RWPE2 (cell line): ENCODE data around the gene ZNF484.
"Not testable (repeated sequence)": the region's sequence is repeated elsewhere in the genome, so short reads cannot be mapped to it uniquely, and the experiment has no call there.

Experiments
- ATAC-seq: fragments of 200-7000 bp; cut with Tn5 transposase; 3 replicates; pipeline ENCODE4 v1.9.1; 2021; ENCODE audit warnings: low read depth
- DNase-seq: peaks from one replicate; pipeline ENCODE4 v3.0.0-alpha.2; 2020; ENCODE audit warnings: low spot score
- H3K27ac ChIP-seq: fragments of 450-650 bp; 2 replicates; pipeline ENCODE4 v1.5.1; 2017; ENCODE audit warnings: mild to moderate bottlenecking; ENCODE audit not compliant: poor library complexity, severe bottlenecking
- H3K27me3 ChIP-seq: fragments of 250-450 bp; sonication (Bioruptor Pico); 2 replicates; pipeline ENCODE4 v1.5.1; 2021; ENCODE audit warnings: mild to moderate bottlenecking, moderate library complexity; ENCODE audit not compliant: insufficient read depth, poor library complexity, severe bottlenecking
- H3K36me3 ChIP-seq: fragments of 250-450 bp; sonication (Bioruptor Pico); 2 replicates; pipeline ENCODE4 v1.5.1; 2020; ENCODE audit warnings: low read depth, mild to moderate bottlenecking, moderate library complexity
- H3K4me1 ChIP-seq: fragments of 250-450 bp; sonication (Bioruptor Pico); 2 replicates; pipeline ENCODE4 v1.5.1; 2021; ENCODE audit warnings: mild to moderate bottlenecking, moderate library complexity; ENCODE audit not compliant: insufficient read depth, poor library complexity, severe bottlenecking
- H3K4me3 ChIP-seq: fragments of 250-450 bp; sonication (Bioruptor Pico); 2 replicates; pipeline ENCODE4 v1.5.1; 2021; ENCODE audit warnings: mild to moderate bottlenecking, moderate library complexity; ENCODE audit not compliant: severe bottlenecking
- H3K9me3 ChIP-seq: fragments of 250-450 bp; sonication (Bioruptor Pico); 2 replicates; pipeline ENCODE4 v1.5.1; 2021; ENCODE audit warnings: mild to moderate bottlenecking, moderate library complexity; ENCODE audit not compliant: severe bottlenecking
- TF ChIP-seq, protein P1 (sequence below): fragments of 450-650 bp; IDR thresholded peaks from one replicate; pipeline ENCODE4 v1.5.1; 2017; ENCODE audit warnings: mild to moderate bottlenecking, moderate library complexity; ENCODE audit not compliant: poor library complexity, severe bottlenecking

The ZNF484 gene

DNA sequence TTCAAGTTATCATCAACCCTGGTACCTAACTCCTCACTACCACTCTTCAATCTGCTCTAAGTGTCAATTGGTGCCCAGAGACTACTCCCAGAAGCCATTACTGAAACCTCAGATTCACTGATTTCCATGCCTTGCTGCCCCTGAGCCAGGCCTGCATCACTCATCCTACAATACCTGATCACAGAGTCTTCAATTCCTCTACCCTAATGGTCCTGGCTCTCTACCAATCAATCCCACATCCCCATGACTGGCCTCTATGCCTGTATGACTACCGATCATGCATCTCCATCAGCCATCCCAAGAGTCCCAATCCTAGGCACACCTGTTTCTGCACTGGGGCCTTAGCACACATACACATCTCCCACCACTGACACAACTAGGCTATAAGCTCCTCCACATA, 2.5 kb downstream of the ZNF484 start:
- no peak for DNase-seq
- Histone ChIP-seq H3K27me3 (no peaks in the 10 kb centered on the region), H3K4me1 (peaks cover 15% of the 10 kb centered on the region), H3K36me3 (no peaks in the 10 kb centered on the region; the same call in 1 of the 2 replicates), H3K4me3 (no peak overlapping the region), H3K27ac (no peak overlapping the region), H3K9me3 (no peaks in the 10 kb centered on the region)
- ATAC-seq = no peak
- TF ChIP-seq, protein P1, sequence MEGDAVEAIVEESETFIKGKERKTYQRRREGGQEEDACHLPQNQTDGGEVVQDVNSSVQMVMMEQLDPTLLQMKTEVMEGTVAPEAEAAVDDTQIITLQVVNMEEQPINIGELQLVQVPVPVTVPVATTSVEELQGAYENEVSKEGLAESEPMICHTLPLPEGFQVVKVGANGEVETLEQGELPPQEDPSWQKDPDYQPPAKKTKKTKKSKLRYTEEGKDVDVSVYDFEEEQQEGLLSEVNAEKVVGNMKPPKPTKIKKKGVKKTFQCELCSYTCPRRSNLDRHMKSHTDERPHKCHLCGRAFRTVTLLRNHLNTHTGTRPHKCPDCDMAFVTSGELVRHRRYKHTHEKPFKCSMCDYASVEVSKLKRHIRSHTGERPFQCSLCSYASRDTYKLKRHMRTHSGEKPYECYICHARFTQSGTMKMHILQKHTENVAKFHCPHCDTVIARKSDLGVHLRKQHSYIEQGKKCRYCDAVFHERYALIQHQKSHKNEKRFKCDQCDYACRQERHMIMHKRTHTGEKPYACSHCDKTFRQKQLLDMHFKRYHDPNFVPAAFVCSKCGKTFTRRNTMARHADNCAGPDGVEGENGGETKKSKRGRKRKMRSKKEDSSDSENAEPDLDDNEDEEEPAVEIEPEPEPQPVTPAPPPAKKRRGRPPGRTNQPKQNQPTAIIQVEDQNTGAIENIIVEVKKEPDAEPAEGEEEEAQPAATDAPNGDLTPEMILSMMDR = no peak

GRCh38 chr9:92870289-92870688, 7.5 kb downstream of the ZNF484 start:
- no peaks in the 10 kb centered on the region for H3K27me3 ChIP-seq
- TF ChIP-seq, protein P1 = no peak
- H3K4me1 ChIP-seq = no peaks in the 10 kb centered on the region
- H3K4me3 ChIP-seq = no peak overlapping the region
- no peaks in the 10 kb centered on the region for H3K9me3 ChIP-seq
- DNase-seq (no peak), ATAC-seq (no peak)
- H3K27ac ChIP-seq = no peak overlapping the region
- peaks cover 27% of the 10 kb centered on the region for H3K36me3 ChIP-seq

DNA sequence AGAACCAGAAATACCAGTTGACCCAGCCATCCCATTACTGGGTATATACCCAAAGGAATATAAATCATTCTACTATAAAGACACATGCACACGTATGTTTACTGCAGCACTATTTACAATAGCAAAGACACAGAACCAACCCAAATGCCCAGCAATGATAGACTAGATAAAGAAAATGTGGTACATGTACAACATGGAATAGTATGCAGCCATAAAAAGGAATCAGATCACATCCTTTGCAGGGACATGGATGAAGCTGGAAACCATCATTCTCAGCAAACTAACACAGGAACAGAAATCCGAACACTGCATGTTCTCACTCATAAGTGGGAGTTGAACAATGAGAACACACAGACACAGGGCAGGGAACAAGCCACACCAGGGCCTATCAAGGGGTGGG, 11.2 kb downstream of the ZNF484 start:
- not testable (repeated sequence) for H3K9me3 ChIP-seq, ATAC-seq, H3K4me3 ChIP-seq, H3K4me1 ChIP-seq, DNase-seq, H3K27ac ChIP-seq, H3K27me3 ChIP-seq
- peaks cover 33% of the 10 kb centered on the region for H3K36me3 ChIP-seq

DNA sequence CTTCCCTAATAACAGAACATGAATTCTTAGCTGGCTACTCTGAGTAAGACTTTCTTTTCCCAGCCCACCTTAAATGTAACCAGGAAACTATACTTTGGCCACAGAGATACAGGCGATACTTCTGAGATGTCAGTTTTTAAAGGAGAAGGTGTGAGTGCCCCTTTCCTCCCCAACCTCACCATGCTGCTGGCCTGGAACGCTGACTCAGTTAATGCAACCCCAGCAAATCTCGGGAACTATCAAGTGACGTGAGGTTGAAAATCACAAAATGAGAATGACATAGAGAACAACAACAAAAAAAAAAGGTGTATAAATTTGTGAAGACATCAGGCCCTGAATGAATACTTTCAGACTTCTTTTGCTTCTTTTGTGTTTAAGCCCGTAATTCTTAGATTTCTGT, 13.7 kb downstream of the ZNF484 start:
- TF ChIP-seq, protein P1 = no peak
- H3K36me3 ChIP-seq = peaks cover 39% of the 10 kb centered on the region
- ATAC-seq (no peak), DNase-seq (no peak)
- H3K27me3 ChIP-seq = no peaks in the 10 kb centered on the region
- no peaks in the 10 kb centered on the region for H3K4me1 ChIP-seq
- no peaks in the 10 kb centered on the region for H3K9me3 ChIP-seq
- no peak overlapping the region for H3K4me3 ChIP-seq
- no peak overlapping the region for H3K27ac ChIP-seq

DNA sequence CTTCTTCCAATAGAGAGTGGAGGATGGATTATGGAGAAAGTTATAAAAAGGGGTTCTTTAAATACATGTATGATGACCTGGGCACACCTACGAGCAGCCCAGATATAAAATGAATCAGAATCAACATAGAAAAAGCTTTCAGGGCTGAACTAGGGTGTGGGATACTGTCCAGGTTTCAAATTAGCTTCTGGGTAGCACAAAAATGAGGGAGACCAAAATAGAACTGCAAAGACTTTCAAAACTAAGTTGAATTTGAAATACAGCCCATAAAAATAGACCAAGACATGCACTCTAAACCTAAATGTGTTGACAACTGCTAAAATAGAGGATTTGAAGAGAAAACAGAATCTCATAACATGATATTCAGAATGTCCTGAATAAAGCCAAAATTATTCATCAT, 17.0 kb downstream of the ZNF484 start:
- DNase-seq (no peak), ATAC-seq (no peak)
- H3K36me3 ChIP-seq = peaks cover 31% of the 10 kb centered on the region
- no peaks in the 10 kb centered on the region for H3K4me1 ChIP-seq
- TF ChIP-seq, protein P1 = no peak
- H3K27ac ChIP-seq = no peak overlapping the region
- no peaks in the 10 kb centered on the region for H3K9me3 ChIP-seq
- no peak overlapping the region for H3K4me3 ChIP-seq
- no peaks in the 10 kb centered on the region for H3K27me3 ChIP-seq
